OCI-LY3 (cell line): ENCODE data around the gene CCDC71.

Experiments
- H2AFZ ChIP-seq: fragments of 200-600, 300-600 bp; shearing (Covaris generic); 2 replicates; pipeline ENCODE4 v1.6.0; 2014; ENCODE audit warnings: antibody characterized with exemption, low read depth, low read length
- H3K27ac ChIP-seq: fragments of 200-600, 300-600 bp; sonication (generic); 2 replicates; pipeline ENCODE4 v1.5.1; 2014; ENCODE audit warnings: mild to moderate bottlenecking, low read length, moderate library complexity, mixed read lengths
- H3K27me3 ChIP-seq: fragments of 200-600, 300-600 bp; sonication (generic); 2 replicates; pipeline ENCODE4 v1.6.1; 2014; ENCODE audit warnings: low read depth, low read length, mixed read lengths
- H3K36me3 ChIP-seq: fragments of 200-600, 300-600 bp; sonication (generic); replicated peaks from 2 replicates; pipeline ENCODE3; 2014; ENCODE audit warnings: low read depth, low read length, mixed read lengths
- H3K4me1 ChIP-seq: fragments of 300-600, 200-600 bp; sonication (generic); 2 replicates; pipeline ENCODE4 v1.6.1; 2014; ENCODE audit warnings: low read length, mixed read lengths
- H3K4me2 ChIP-seq: fragments of 200-600, 300-600 bp; sonication (generic); 2 replicates; pipeline ENCODE4 v1.6.1; 2014; ENCODE audit warnings: low read length, mixed read lengths
- H3K4me3 ChIP-seq: fragments of 300-600, 200-600 bp; sonication (generic); 2 replicates; pipeline ENCODE4 v1.5.1; 2014; ENCODE audit warnings: antibody characterized with exemption, mild to moderate bottlenecking, low read length, moderate library complexity
- H3K79me2 ChIP-seq: fragments of 300-600, 200-600 bp; shearing (Covaris generic); 2 replicates; pipeline ENCODE4 v1.6.1; 2014; ENCODE audit warnings: mild to moderate bottlenecking, low read length, mixed read lengths
- H3K9ac ChIP-seq: fragments of 300-600, 200-600 bp; shearing (Covaris generic); 2 replicates; pipeline ENCODE4 v1.6.0; 2014; ENCODE audit warnings: mild to moderate bottlenecking, low read length, moderate library complexity
- H3K9me3 ChIP-seq: fragments of 200-600, 300-600 bp; shearing (Covaris generic); 2 replicates; pipeline ENCODE4 v1.6.1; 2014; ENCODE audit warnings: low read length, mixed read lengths; ENCODE audit not compliant: insufficient read depth
- H4K20me1 ChIP-seq: fragments of 200-600, 300-600 bp; sonication (generic); 2 replicates; pipeline ENCODE4 v1.6.1; 2016; ENCODE audit warnings: low read length, mixed read lengths; ENCODE audit not compliant: insufficient read depth
- EZH2phosphoT487 ChIP-seq: fragments of 200-600 bp; shearing (Covaris generic); IDR thresholded peaks from 2 replicates; pipeline ENCODE4 v1.6.1; 2018; ENCODE audit warnings: antibody characterized with exemption, mixed run types, low read depth
- TF ChIP-seq, protein P1 (sequence below): fragments of 200-600, 300-600 bp; sonication (generic); IDR thresholded peaks from 2 replicates; pipeline ENCODE4 v1.5.1; 2014; ENCODE audit warnings: antibody characterized with exemption, low read length, low read depth

CCDC71 gene

DNA sequence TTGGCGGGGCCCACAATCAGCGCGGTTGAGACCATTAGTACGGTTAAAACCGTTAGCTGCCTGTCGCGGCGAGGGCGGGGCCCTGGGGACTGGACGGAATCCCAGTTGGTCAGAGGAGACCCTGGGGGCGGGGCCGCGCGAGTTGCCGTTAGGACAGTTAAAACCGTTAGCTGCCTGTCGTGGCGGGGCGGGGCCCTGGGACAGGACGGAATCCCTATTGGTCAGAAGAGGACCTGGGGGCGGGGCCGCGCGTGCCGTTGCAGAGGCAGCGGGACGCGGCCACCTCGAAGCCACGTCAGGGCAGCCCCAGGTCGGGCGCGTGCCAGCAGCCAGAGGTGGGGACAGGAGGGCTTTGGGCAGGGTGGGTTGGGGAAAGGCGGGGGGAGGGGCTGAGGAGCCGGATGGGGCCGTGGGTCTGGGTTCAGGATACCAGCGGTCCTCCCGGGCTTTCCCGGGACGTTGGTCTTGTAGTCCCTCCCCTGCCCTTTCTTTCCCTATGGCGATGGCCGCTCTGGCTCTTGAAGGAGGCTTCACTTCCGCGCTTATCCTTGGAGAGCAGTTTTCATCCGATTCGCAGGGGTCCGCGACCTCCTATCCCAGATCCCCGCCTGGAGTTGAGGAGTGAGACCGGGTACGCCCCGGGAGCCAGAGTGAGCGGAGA, 33.2 kb upstream of the CCDC71 start:
- H3K27me3 ChIP-seq, result no peaks in the 10 kb centered on the region
- H3K36me3 ChIP-seq, result no peaks in the 10 kb centered on the region
- no peak overlapping the region for H3K4me2 ChIP-seq
- no peak for TF ChIP-seq EZH2phosphoT487
- TF ChIP-seq, protein P1, sequence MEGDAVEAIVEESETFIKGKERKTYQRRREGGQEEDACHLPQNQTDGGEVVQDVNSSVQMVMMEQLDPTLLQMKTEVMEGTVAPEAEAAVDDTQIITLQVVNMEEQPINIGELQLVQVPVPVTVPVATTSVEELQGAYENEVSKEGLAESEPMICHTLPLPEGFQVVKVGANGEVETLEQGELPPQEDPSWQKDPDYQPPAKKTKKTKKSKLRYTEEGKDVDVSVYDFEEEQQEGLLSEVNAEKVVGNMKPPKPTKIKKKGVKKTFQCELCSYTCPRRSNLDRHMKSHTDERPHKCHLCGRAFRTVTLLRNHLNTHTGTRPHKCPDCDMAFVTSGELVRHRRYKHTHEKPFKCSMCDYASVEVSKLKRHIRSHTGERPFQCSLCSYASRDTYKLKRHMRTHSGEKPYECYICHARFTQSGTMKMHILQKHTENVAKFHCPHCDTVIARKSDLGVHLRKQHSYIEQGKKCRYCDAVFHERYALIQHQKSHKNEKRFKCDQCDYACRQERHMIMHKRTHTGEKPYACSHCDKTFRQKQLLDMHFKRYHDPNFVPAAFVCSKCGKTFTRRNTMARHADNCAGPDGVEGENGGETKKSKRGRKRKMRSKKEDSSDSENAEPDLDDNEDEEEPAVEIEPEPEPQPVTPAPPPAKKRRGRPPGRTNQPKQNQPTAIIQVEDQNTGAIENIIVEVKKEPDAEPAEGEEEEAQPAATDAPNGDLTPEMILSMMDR, result no peak
- no peaks in the 10 kb centered on the region for H3K79me2 ChIP-seq
- no peak overlapping the region for H3K9ac ChIP-seq
- H3K27ac ChIP-seq, result no peak overlapping the region
- H4K20me1 ChIP-seq, result no peaks in the 10 kb centered on the region
- no peak overlapping the region for H2AFZ ChIP-seq
- no peak overlapping the region for H3K4me3 ChIP-seq
- no peaks in the 10 kb centered on the region for H3K4me1 ChIP-seq
- no peaks in the 10 kb centered on the region for H3K9me3 ChIP-seq

DNA sequence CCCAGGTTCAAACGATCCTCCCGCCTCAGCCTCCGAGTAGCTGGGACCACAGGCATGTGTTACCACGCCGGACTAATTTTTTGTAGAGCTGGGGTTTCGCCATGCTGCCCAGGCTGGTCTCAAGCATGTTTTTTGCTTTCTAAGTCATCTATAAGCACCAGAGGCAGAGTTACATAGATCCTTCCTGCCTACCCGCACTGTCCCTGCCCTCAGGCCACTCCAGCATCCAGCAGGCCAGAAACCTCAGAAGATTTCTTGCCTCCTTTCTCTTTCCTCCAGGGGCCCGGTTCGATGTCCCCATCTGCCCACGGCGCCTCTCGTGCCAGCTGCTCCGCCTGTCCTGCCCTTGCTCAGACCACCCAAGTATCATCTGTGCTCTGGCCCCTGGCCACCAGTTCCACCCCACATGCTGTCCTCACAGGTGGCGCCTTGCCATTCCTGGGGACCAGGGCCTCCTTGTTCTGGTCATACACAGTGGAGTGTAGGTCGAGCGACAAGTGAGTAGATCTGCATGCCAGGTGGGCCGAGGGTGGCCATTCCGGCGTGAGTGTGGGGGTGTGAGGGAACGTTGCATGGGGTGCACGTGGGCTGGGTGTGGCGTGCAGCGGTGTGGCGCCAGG, 32.6 kb upstream of the CCDC71 start:
- Histone ChIP-seq H4K20me1 (no peaks in the 10 kb centered on the region), H3K36me3 (no peaks in the 10 kb centered on the region), H3K27me3 (no peaks in the 10 kb centered on the region), H3K4me3 (no peak overlapping the region), H3K4me1 (no peaks in the 10 kb centered on the region), H3K79me2 (no peaks in the 10 kb centered on the region), H2AFZ (no peak overlapping the region), H3K9me3 (no peaks in the 10 kb centered on the region), H3K9ac (no peak overlapping the region), H3K4me2 (no peak overlapping the region), H3K27ac (no peak overlapping the region)
- no peak for TF ChIP-seq EZH2phosphoT487
- TF ChIP-seq, protein P1, result no peak

DNA sequence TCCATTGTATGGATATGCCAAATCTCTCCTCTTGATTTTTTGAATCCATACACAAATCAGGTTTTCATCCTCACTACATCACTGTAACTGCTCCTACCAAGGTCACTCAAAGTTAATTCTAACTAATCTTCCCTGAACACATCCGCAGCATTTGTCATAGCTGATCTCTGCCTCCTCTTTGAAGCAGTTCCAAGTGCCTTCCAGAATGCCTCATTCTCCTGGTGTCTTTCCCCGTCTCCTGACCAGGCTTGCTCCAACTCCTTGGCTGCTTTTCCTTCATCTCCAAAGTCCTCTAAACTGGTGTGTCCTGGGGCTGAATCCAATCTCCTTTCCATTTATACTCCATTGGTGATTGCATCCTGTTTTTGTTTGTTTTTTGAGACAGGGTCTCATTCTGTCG, 32.0 kb upstream of the CCDC71 start:
- no peak overlapping the region for H3K4me2 ChIP-seq
- no peaks in the 10 kb centered on the region for H3K9me3 ChIP-seq
- no peak overlapping the region for H3K4me3 ChIP-seq
- no peaks in the 10 kb centered on the region for H3K79me2 ChIP-seq
- no peak overlapping the region for H3K27ac ChIP-seq
- no peaks in the 10 kb centered on the region for H3K4me1 ChIP-seq
- H2AFZ ChIP-seq, result no peak overlapping the region
- no peaks in the 10 kb centered on the region for H3K27me3 ChIP-seq
- H4K20me1 ChIP-seq, result no peaks in the 10 kb centered on the region
- H3K36me3 ChIP-seq, result no peaks in the 10 kb centered on the region
- TF ChIP-seq EZH2phosphoT487, result no peak
- TF ChIP-seq, protein P1, result no peak
- no peak overlapping the region for H3K9ac ChIP-seq

DNA sequence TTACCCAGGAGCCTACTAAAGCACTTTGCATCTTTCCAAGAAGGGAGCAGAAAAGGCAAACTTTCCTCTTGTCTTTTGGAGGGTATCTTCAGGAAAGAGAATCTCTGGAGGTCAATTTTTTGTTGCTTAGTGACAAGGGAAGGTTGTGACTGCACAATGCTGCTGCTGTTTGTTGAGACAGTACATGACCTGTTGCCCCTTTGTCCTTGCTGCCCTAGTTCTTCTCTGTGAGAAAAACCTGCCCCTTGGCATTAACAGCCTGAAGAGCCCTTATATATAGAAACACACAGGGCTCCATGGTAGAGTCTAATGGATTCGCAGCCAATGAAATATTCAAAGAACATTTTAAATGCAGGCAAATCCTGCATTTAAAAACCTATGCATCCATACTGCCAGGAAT, 25.6 kb upstream of the CCDC71 start:
- Histone ChIP-seq H3K4me3 (no peak overlapping the region), H3K4me2 (no peak overlapping the region), H3K9ac (no peak overlapping the region), H3K4me1 (no peaks in the 10 kb centered on the region), H2AFZ (no peak overlapping the region), H3K36me3 (no peaks in the 10 kb centered on the region), H3K9me3 (no peaks in the 10 kb centered on the region), H3K27me3 (no peaks in the 10 kb centered on the region; the same call in 1 of the 2 replicates), H3K79me2 (no peaks in the 10 kb centered on the region), H3K27ac (no peak overlapping the region), H4K20me1 (no peaks in the 10 kb centered on the region)
- TF ChIP-seq EZH2phosphoT487, result no peak
- TF ChIP-seq, protein P1, result no peak
